Tibial nerve (tissue), 4 donors: Measurements from ENCODE around the gene PDZD2. TPM values are rescaled to one million over a fixed set of nuclear protein-coding genes. Genes with fewer than 3 reads are reported as not detected.

ENCODE experiments used
- DNase-seq, 2 donors: peaks; one replicate each; pipeline ENCODE4 v3.0.0-alpha.2; 2019; ENCODE audit warnings: low spot score in 2 of 2
- H3K27ac ChIP-seq, 4 donors: fragments of 200-600 bp; sonication (generic) in 3 of 4; one replicate each; pipeline ENCODE4 v1.5.1; 2017 to 2019; ENCODE audit warnings: mild to moderate bottlenecking in 1 of 4
- H3K27me3 ChIP-seq, 2 donors: fragments of 200-600 bp; sonication (generic) in 1 of 2; one replicate each; pipeline versions ENCODE4 v1.5.1 to v1.6.0; 2017 to 2019
- H3K36me3 ChIP-seq, 3 donors: fragments of 200-600 bp; sonication (generic); one replicate each; pipeline ENCODE4 v1.5.1; 2018 to 2019
- H3K4me1 ChIP-seq, 4 donors: fragments of 200-600 bp; sonication (generic) in 3 of 4; one replicate each; pipeline ENCODE4 v1.5.1; 2017 to 2019
- H3K4me3 ChIP-seq, 4 donors: fragments of 200-600 bp; sonication (generic) in 3 of 4; one replicate each; pipeline ENCODE4 v1.5.1; 2017 to 2019; ENCODE audit warnings: mild to moderate bottlenecking in 1 of 4, moderate library complexity in 1 of 4
- H3K9me3 ChIP-seq, 4 donors: fragments of 200-600 bp; sonication (generic) in 3 of 4; one replicate each; pipeline ENCODE4 v1.5.1; 2017 to 2019
- EP300 ChIP-seq, 2 donors: sonication (generic); formaldehyde crosslinking; IDR thresholded peaks; one replicate each; pipeline ENCODE4 v1.6.1; 2017; ENCODE audit warnings: antibody characterized with exemption in 2 of 2, mild to moderate bottlenecking in 1 of 2
- POLR2A ChIP-seq, 2 donors: fragments of 450-650 bp; IDR thresholded peaks; one replicate each; pipeline ENCODE4 v1.6.1; 2017; ENCODE audit warnings: antibody characterized with exemption in 2 of 2, mild to moderate bottlenecking in 2 of 2, moderate library complexity in 2 of 2
- WGBS, 2 donors: methylation state at CpG; one replicate each; pipeline ENCODE4 v1.1.5; 2018; 5-methylcytosine and 5-hydroxymethylcytosine counted together
- total RNA-seq, 4 donors: library from RNA; depleted of rRNA; stranded (reverse); fragments of >200 nt; gene quantifications; one replicate each; pipeline ENCODE4 v1.1.0, GENCODE V29; 2016
- TF ChIP-seq, protein P1 (sequence below), 5 experiments: fragments of 200-600 bp in 3 of 5; fragments of 450-650 bp in 2 of 5; sonication (generic) in 3 of 5; IDR thresholded peaks; one replicate each; pipeline ENCODE4 v1.5.1; 2016 to 2019; ENCODE audit warnings: antibody characterized with exemption in 5 of 5, mild to moderate bottlenecking in 3 of 5, moderate library complexity in 2 of 5

The PDZD2 gene
- total RNA-seq, 4 donors from 2014 or later = 102 to 153 (median 117) TPM

DNA sequence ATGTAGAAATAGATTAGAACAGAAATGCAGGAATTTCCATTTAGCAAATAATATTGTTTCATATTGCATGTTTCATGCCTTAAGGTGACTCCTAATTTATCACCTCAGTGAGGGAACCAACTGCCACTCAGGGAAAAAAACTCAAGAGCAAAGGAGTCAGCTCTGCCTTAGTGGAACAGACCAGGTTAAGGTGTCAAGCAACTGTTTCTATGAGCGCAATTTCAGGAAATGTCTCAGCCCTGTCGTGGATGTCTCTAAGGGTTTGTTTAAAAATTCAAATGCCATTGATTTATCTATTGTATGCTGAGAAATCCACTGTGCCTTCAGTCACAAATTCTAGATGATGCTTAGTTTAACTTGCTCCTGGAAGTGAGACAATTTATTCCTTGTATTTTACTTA, 34.7 kb upstream of the PDZD2 start:
- no peak overlapping the region for H3K27ac ChIP-seq
- H3K4me1 ChIP-seq = no peaks in the 10 kb centered on the region
- 43 to 50% methylated on average over 2 of the region's 2 CpGs for WGBS, 2 donors
- H3K27me3 ChIP-seq = no peaks in the 10 kb centered on the region
- TF ChIP-seq POLR2A (IDR thresholded peaks at IDR 0.05) (no peak), EP300 (IDR thresholded peaks at IDR 0.05) (no peak)
- TF ChIP-seq, protein P1, sequence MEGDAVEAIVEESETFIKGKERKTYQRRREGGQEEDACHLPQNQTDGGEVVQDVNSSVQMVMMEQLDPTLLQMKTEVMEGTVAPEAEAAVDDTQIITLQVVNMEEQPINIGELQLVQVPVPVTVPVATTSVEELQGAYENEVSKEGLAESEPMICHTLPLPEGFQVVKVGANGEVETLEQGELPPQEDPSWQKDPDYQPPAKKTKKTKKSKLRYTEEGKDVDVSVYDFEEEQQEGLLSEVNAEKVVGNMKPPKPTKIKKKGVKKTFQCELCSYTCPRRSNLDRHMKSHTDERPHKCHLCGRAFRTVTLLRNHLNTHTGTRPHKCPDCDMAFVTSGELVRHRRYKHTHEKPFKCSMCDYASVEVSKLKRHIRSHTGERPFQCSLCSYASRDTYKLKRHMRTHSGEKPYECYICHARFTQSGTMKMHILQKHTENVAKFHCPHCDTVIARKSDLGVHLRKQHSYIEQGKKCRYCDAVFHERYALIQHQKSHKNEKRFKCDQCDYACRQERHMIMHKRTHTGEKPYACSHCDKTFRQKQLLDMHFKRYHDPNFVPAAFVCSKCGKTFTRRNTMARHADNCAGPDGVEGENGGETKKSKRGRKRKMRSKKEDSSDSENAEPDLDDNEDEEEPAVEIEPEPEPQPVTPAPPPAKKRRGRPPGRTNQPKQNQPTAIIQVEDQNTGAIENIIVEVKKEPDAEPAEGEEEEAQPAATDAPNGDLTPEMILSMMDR (IDR thresholded peaks at IDR 0.05) = no peak
- no peaks in the 10 kb centered on the region for H3K36me3 ChIP-seq
- no peak overlapping the region for H3K4me3 ChIP-seq
- peaks cover 0 to 5% (median 0%) of the 10 kb centered on the region in 4 donors for H3K9me3 ChIP-seq
- no peak for DNase-seq

DNA sequence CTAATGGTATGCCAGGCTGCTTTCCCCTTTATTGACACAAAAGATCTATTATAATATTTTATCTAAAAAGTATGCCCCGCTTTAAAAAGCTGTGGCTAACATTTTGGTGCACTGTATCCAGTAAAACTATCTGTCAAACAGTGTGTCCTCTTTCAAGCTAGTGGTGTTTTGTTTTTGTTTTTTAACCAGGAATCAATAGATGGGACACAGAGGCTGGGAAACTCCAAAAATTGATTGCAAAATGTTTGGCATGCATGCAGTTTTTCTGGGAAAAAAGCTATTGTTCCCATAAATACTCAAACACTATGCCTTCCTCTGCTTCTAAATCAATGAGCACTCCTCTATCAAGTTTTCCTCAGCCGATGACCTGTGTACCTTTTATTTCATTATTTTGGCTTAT, 34.3 kb upstream of the PDZD2 start:
- TF ChIP-seq EP300 (IDR thresholded peaks at IDR 0.05) (no peak), POLR2A (IDR thresholded peaks at IDR 0.05) (no peak)
- TF ChIP-seq, protein P1 (IDR thresholded peaks at IDR 0.05) = no peak
- no peaks in the 10 kb centered on the region for H3K4me1 ChIP-seq
- no peaks in the 10 kb centered on the region for H3K36me3 ChIP-seq
- peaks cover 0 to 5% (median 0%) of the 10 kb centered on the region in 4 donors for H3K9me3 ChIP-seq
- WGBS, 2 donors = 48 to 55% methylated on average over 2 of the region's 2 CpGs
- no peak overlapping the region for H3K27ac ChIP-seq
- H3K27me3 ChIP-seq = no peaks in the 10 kb centered on the region
- no peak overlapping the region for H3K4me3 ChIP-seq
- DNase-seq = no peak

DNA sequence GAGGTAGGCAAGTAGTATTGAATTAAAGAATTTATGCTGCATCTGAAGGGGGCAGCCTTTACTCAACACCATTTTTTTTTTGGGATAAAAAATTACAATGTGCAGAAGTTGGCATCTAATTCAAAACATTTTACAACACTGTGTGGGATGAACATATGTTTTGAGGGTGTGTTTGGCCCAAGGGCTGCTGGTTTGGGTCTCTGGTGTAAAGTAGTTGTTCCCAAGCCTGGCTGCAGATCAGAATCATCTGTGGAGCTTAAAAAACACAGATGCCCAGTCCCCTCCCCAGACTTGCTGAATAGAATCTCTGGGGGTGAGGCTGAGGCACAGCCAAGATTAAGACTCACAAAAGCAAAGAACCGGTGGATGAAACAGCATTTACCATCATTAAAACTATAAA, 33.0 kb upstream of the PDZD2 start:
- Histone ChIP-seq H3K9me3 (peaks cover 0 to 5% (median 0%) of the 10 kb centered on the region in 4 donors), H3K27ac (no peak overlapping the region), H3K36me3 (no peaks in the 10 kb centered on the region), H3K27me3 (no peaks in the 10 kb centered on the region), H3K4me1 (no peaks in the 10 kb centered on the region), H3K4me3 (no peak overlapping the region)
- TF ChIP-seq EP300 (IDR thresholded peaks at IDR 0.05) (no peak), POLR2A (IDR thresholded peaks at IDR 0.05) (no peak)
- TF ChIP-seq, protein P1 (IDR thresholded peaks at IDR 0.05) = no peak
- DNase-seq = no peak
- 50 to 78% methylated on average over 1 of the region's 1 CpG for WGBS, 2 donors

- no peak overlapping the region for H3K27ac ChIP-seq
- no peaks in the 10 kb centered on the region for H3K36me3 ChIP-seq
- WGBS, 2 donors = 61 to 75% methylated on average over 2 of the region's 2 CpGs
- H3K4me1 ChIP-seq = no peaks in the 10 kb centered on the region
- no peak for TF ChIP-seq EP300 (IDR thresholded peaks at IDR 0.05)
- no peak overlapping the region for H3K4me3 ChIP-seq
- no peak for DNase-seq
- H3K9me3 ChIP-seq = peaks cover 0 to 5% (median 0%) of the 10 kb centered on the region in 4 donors
- H3K27me3 ChIP-seq = no peaks in the 10 kb centered on the region
Measured at GRCh38 chr5:31607546-31607945, 31.4 kb upstream of the PDZD2 start.

DNA sequence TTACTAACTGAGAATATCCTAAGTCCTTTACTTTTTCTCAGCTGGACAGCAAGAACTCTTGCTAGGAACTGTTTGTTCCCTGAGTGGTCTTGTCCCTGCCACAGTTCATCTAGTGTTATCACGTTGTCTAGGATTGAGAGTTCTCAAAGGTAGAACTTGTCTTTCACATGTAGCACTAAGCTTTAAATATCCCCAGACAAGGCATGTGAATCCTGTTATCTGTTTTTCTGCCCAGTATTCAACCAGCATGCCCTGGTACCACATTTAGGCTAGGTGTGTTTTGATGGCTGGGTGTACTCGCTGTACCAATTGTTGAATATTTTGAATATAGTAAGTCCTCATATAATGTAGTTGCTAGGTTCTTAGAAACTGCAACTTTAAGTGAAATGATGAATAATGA, 27.9 kb upstream of the PDZD2 start:
- WGBS, 2 donors = 87 to 92% methylated on average over 2 of the region's 2 CpGs
- H3K36me3 ChIP-seq = no peaks in the 10 kb centered on the region
- H3K27ac ChIP-seq = no peak overlapping the region
- no peak overlapping the region for H3K4me3 ChIP-seq
- TF ChIP-seq, protein P1 (IDR thresholded peaks at IDR 0.05) = no peak
- TF ChIP-seq POLR2A (IDR thresholded peaks at IDR 0.05) (no peak), EP300 (IDR thresholded peaks at IDR 0.05) (no peak)
- no peaks in the 10 kb centered on the region for H3K27me3 ChIP-seq
- H3K9me3 ChIP-seq = peaks cover 0 to 5% (median 0%) of the 10 kb centered on the region in 4 donors
- DNase-seq = no peak
- H3K4me1 ChIP-seq = peaks cover 0 to 9% (median 0%) of the 10 kb centered on the region in 4 donors

DNA sequence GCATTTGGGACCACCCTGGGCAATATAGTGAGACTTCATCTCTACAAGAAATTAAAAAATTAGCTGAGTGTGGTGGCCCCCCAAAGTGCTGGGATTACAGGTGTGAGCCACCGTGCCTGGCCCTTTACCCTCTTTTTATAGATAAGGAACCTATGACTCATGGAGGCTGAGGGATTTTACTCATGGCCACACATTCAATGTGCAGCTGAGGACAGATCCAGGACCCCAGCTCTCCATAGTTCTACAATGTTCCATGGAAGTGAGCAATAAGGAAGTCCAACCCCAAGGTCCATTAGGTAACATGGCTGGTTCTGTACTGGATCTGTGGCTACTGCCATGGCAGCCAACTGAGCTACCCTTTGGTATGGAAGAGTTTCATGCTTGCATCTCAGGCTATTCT, 25.3 kb upstream of the PDZD2 start:
- TF ChIP-seq, protein P1 (IDR thresholded peaks at IDR 0.05) = no peak
- TF ChIP-seq POLR2A (IDR thresholded peaks at IDR 0.05) = no peak
- no peak for TF ChIP-seq EP300 (IDR thresholded peaks at IDR 0.05)
- 72 to 77% methylated on average over 1 of the region's 1 CpG for WGBS, 2 donors
- Histone ChIP-seq H3K9me3 (peaks cover 0 to 6% (median 0%) of the 10 kb centered on the region in 4 donors), H3K27me3 (no peaks in the 10 kb centered on the region), H3K36me3 (no peaks in the 10 kb centered on the region), H3K27ac (no peak overlapping the region), H3K4me1 (peaks cover 0 to 14% (median 0%) of the 10 kb centered on the region in 4 donors), H3K4me3 (no peak overlapping the region)
- DNase-seq = no peak
